ENCODE measurements around the gene HOXA11. TPM values are rescaled to one million over a fixed set of nuclear protein-coding genes. Genes with fewer than 3 reads are reported as not detected.

Gene HOXA11
- total and polyA plus RNA-seq, 10 of the 15 experiments (the other 5 are each of a cell fraction or from before 2014, with no cell fraction given), result not detected

DNA sequence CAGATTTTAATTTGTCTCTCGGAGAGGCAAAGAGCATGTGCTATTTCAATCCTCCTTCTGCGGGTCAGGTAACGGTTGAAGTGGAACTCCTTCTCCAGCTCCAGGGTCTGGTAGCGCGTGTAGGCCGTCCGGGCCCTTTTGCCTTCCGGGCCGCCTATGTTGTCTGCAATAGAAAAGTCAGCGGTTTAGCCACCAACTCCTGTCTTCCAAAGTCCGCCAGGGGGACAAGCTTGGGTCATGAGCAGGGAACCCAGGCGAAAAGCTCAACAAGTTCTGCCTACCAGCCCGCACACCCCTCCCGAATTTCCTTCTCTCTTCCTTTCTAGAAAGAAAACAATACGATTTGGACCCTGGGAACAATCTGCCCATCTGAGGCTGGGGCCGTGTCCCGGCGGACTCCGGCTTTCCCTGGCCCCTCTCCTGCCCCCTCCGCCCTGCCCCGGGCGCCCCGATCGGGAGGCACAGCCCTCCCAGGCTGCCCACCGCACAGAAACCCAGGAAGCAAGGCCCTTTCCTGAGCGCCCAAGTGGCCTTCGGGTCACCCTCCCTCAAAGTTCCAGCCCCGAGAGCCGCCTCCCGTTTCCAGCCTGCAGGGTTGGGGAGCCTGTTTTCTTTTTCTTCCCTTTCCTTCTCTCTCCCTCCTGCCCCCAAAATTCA, 43.0 kb downstream of the HOXA11 start (continued):
- TF ChIP-seq MYB (IDR thresholded peaks at IDR 0.05; ENCODE audit: borderline replicate concordance, low read depth, low read length) (no peak), MTA3 (IDR thresholded peaks at IDR 0.05; ENCODE audit: borderline replicate concordance, low read length) (no peak), CBX5 (IDR thresholded peaks at IDR 0.05; ENCODE audit: low read depth) (no peak), RB1 (IDR thresholded peaks at IDR 0.05; ENCODE audit: borderline replicate concordance) (no peak), RELA (IDR thresholded peaks at IDR 0.05; ENCODE audit: borderline replicate concordance, partially characterized antibody) (no peak), WRNIP1 (IDR thresholded peaks at IDR 0.05; ENCODE audit: borderline replicate concordance, low read depth, low read length) (no peak)
- TF ChIP-seq, protein P1, sequence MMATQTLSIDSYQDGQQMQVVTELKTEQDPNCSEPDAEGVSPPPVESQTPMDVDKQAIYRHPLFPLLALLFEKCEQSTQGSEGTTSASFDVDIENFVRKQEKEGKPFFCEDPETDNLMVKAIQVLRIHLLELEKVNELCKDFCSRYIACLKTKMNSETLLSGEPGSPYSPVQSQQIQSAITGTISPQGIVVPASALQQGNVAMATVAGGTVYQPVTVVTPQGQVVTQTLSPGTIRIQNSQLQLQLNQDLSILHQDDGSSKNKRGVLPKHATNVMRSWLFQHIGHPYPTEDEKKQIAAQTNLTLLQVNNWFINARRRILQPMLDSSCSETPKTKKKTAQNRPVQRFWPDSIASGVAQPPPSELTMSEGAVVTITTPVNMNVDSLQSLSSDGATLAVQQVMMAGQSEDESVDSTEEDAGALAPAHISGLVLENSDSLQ (IDR thresholded peaks at IDR 0.05), result no peak

DNA sequence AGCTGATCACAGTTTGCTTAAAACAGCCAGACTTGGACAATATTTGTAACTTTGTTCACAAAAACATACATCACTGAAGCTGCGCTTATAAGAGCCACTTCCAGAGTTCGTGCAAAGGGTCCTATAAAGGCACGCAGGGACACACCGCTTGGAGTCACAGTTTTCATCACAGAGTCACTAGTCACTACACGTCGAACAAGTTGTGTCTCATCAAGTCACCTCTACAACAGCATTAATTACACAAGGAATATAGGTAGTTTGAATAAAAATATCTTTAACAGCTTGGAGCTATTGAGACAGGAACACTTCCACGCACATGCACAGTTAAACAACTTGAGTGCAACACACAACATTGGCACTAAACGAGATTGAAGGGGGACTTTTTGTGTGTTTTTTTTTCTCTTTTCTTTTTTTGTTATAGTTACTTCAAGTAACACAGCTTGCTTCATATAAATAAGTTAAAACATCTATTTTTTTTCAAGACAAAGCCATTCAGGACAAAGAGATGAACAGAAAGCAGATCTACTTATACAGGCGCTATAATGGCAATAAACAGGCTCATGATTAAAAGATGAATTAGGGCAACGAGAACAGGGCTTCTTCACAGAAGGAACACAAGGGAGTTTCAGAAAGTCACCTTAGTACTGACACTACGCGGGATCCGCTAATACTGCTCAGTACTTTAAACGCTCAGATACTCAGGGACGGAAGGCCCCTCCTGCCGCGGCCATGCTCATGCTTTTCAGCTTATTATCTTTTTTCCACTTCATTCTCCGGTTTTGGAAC, 43.7 kb downstream of the HOXA11 start:
- Histone ChIP-seq H3K4me3 (no peak overlapping the region), H3K36me3 (ENCODE audit: control insufficient read depth in 2 of 2, insufficient read depth in 2 of 2, low read length in 1 of 2) (no peaks in the 10 kb centered on the region), H3K79me2 (ENCODE audit: control insufficient read depth, insufficient read depth, low read length) (no peaks in the 10 kb centered on the region), H3K9ac (ENCODE audit: control insufficient read depth, insufficient read depth, low read length) (no peak overlapping the region), H2AFZ (ENCODE audit: control insufficient read depth, low read depth, low read length) (no peak overlapping the region), H3K4me2 (ENCODE audit: control insufficient read depth, insufficient read depth) (no peak overlapping the region), H3K9me3 (replicated peaks; ENCODE audit: control insufficient read depth, insufficient read depth, low read length) (no peaks in the 10 kb centered on the region; the same call in 2 of the 3 replicates), H3K4me1 (ENCODE audit: control insufficient read depth, insufficient read depth, low read length) (no peaks in the 10 kb centered on the region), H3K27me3 (replicated peaks in 1 of 2; ENCODE audit: control insufficient read depth in 2 of 2, insufficient read depth in 2 of 2, low read length in 1 of 2) (peaks cover 0 to 3% of the 10 kb centered on the region in 2 experiments; a peak in 2 of 4 replicates), H3K27ac (ENCODE audit: control insufficient read depth, insufficient read depth) (no peak overlapping the region), H4K20me1 (ENCODE audit: control insufficient read depth, insufficient read depth) (no peaks in the 10 kb centered on the region)
- in situ Hi-C loops (cut with MboI), result no loop called here
- intact Hi-C loops (cut with micrococcal nuclease; ENCODE audit: unreplicated experiment), result no loop called here
- ChIA-PET POLR2A (interaction anchor here (0.6 kb wide), 2 partner anchors 32 to 475 kb away, joined by 4 to 5 read pairs; no protein-coding TSS in a partner anchor), SMC1A (ENCODE audit: uncharacterized antibody, unreplicated experiment) (interaction anchor here (0.6 to 1.7 kb wide), 3 partner anchors 9 to 243 kb away, joined by 3 to 8 read pairs (median 3); no protein-coding TSS in a partner anchor), RAD21 (ENCODE audit: unreplicated experiment) (no interaction called here), CTCF (interaction anchor here (0.6 kb wide), 1 partner anchor 77 kb away, joined by 3 read pairs; no protein-coding TSS in a partner anchor)
- no peak for ATAC-seq
- no TSS peak for BruUV-seq (replicated peaks)
- 88% methylated on average over 18 of the region's 18 CpGs for WGBS (ENCODE audit: insufficient coverage, insufficient replicate concordance, low lambda C conversion rate, missing lambda C conversion rate)
- DNase-seq (ENCODE audit: low read depth, low spot score), result no peak
- FAIRE-seq, result no peak
- TF ChIP-seq, protein P2, sequence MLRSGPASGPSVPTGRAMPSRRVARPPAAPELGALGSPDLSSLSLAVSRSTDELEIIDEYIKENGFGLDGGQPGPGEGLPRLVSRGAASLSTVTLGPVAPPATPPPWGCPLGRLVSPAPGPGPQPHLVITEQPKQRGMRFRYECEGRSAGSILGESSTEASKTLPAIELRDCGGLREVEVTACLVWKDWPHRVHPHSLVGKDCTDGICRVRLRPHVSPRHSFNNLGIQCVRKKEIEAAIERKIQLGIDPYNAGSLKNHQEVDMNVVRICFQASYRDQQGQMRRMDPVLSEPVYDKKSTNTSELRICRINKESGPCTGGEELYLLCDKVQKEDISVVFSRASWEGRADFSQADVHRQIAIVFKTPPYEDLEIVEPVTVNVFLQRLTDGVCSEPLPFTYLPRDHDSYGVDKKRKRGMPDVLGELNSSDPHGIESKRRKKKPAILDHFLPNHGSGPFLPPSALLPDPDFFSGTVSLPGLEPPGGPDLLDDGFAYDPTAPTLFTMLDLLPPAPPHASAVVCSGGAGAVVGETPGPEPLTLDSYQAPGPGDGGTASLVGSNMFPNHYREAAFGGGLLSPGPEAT (IDR thresholded peaks at IDR 0.05; ENCODE audit: low read depth), result no peak
- TF ChIP-seq TCF12 (IDR thresholded peaks at IDR 0.05; ENCODE audit: low read depth, low read length) (no peak), ZBED1 (IDR thresholded peaks at IDR 0.05; ENCODE audit: borderline replicate concordance) (no peak), ZSCAN29 (IDR thresholded peaks at IDR 0.05) (no peak), POLR2AphosphoS5 (IDR thresholded peaks at IDR 0.05; ENCODE audit: low read length) (no peak), CHD2 (IDR thresholded peaks at IDR 0.05; ENCODE audit: borderline replicate concordance, low read depth, low read length) (no peak), ZNF24 (IDR thresholded peaks at IDR 0.05) (no peak), SMAD5 (IDR thresholded peaks at IDR 0.05; ENCODE audit: low read depth) (no peak)
- TF ChIP-seq, protein P3, sequence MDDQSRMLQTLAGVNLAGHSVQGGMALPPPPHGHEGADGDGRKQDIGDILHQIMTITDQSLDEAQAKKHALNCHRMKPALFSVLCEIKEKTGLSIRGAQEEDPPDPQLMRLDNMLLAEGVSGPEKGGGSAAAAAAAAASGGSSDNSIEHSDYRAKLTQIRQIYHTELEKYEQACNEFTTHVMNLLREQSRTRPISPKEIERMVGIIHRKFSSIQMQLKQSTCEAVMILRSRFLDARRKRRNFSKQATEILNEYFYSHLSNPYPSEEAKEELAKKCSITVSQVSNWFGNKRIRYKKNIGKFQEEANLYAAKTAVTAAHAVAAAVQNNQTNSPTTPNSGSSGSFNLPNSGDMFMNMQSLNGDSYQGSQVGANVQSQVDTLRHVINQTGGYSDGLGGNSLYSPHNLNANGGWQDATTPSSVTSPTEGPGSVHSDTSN (IDR thresholded peaks at IDR 0.05; ENCODE audit: insufficient replicate concordance, low read depth, low read length), result no peak
